ENCODE data around the gene MCL1.
"Not testable (repeated sequence)": the region's sequence is repeated elsewhere in the genome, so short reads cannot be mapped to it uniquely, and the experiment has no call there.

Gene MCL1

GRCh38 chr1:150573648-150574071 lies 5.8 kb downstream of the MCL1 start:
- DNase-seq (ENCODE audit: low read depth in 3 of 3, low spot score in 1 of 3): not testable (repeated sequence)

DNA sequence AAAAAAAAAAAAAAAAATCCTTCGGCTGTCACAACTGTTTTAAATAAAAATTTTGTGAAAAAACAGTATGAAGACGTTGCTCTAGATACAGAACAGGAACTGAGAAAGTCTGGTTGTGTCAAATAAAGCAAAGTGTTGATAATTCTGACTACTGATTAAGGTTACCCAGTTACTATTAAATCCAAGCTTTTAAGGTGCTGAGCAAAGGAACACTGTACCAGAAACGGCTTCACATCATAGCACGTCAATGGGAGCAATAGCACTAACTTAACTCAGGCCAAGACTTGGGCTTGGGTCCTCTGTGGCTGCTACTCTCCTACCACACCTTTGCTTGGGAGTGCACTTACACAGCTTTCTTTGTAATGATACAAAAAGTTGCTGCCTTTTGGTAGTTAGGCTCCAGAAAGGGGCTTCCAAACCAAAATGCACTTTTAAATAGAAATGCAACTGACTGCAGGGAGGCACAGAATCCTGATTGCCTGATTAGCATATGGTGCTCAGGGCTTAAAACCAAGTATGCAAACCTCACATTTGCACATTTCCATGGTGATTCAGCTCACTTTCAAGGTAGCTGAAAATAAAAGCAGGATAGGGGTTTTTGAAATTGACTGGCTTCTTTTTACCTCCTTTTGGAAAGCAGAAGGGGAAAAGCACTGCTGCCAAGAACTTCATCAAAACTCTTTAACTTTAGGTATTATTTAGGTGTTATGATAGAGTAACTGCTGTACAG lies 6.3 kb downstream of the MCL1 start:
- DNase-seq (ENCODE audit: low read depth in 3 of 3, low spot score in 1 of 3): no peak

DNA sequence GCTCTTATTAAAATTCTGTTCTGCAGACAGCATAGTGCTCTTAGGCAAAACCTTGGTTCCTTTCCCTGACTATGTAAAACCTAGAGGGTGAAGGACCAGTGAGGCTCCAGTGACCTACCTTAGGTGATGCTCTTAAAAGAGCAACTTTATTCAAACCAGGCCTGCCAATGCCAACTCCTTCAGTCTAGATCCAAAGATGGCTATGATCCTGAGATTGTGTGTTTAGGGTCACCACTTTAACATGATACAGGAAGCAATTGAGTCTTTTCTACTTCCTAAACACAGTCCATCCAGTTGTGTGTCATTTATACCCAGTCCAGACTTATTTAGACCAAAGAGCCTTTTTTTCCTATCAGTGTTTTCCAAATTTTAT lies 10.8 kb downstream of the MCL1 start:
- no peak for DNase-seq (ENCODE audit: low read depth in 3 of 3, low spot score in 1 of 3)

- no peak for DNase-seq (ENCODE audit: low read depth in 3 of 3, low spot score in 1 of 3)
These were observed 11.5 kb downstream of the MCL1 start for GRCh38 chr1:150567717-150568593.

DNA sequence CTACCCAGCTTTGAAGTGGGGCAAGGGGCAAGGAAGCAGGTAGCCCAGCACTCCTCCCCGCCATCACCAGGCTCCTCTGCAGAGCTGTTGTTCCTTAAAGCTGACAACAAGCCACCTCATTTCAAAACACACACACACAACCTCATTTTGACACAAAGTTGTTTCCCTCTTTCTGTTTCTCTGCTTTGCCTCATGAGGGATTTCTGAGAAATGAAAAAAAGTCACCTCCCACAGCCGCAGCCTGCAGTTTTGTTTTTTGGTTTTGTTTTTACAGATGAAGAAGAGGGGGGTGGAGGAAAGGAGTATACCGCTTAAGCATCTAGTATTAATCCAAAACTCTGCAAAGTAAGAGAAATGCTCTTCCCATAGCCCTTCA lies 12.1 kb downstream of the MCL1 start:
- DNase-seq (ENCODE audit: low read depth in 3 of 3, low spot score in 1 of 3): no peak

- DNase-seq (ENCODE audit: low read depth in 3 of 3, low spot score in 1 of 3): no peak
These were observed 12.6 kb downstream of the MCL1 start for GRCh38 chr1:150566589-150567340.

DNA sequence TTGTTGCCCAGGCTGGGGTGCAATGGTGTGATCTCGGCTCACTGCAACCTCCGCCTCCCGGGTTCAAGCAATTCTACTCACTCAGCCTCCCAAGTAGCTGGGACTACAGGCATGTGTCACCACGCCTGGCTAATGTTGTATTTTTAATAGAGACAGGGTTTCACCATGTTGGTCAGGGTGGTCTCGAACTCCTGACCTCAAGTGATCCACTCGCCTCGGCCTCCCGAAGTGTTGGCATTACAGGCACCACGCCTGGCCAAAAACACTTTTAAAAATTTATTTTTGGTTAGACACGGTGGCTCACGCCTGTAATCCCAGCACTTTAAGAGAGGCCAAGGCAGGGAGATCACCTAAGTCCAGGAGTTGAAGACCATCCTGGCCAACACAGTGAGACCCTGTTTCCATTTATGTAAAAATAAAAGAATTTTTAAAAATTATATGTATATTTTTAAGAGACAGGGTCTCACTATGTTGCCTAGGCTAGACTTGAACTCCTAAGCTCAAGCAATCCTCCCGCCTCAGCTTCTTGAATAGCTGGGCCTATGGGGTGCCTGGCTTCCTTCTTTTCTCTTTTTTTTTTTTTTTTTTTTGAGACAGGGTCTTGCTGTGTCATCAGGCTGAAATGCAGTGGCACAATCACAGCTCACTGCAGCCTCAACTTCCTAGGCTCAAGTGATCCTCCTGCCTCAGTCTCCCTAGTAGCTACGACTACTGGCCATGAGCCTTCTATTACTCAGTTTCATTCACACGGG lies 14.0 kb downstream of the MCL1 start:
- not testable (repeated sequence) for DNase-seq (ENCODE audit: low read depth in 3 of 3, low spot score in 1 of 3)

DNA sequence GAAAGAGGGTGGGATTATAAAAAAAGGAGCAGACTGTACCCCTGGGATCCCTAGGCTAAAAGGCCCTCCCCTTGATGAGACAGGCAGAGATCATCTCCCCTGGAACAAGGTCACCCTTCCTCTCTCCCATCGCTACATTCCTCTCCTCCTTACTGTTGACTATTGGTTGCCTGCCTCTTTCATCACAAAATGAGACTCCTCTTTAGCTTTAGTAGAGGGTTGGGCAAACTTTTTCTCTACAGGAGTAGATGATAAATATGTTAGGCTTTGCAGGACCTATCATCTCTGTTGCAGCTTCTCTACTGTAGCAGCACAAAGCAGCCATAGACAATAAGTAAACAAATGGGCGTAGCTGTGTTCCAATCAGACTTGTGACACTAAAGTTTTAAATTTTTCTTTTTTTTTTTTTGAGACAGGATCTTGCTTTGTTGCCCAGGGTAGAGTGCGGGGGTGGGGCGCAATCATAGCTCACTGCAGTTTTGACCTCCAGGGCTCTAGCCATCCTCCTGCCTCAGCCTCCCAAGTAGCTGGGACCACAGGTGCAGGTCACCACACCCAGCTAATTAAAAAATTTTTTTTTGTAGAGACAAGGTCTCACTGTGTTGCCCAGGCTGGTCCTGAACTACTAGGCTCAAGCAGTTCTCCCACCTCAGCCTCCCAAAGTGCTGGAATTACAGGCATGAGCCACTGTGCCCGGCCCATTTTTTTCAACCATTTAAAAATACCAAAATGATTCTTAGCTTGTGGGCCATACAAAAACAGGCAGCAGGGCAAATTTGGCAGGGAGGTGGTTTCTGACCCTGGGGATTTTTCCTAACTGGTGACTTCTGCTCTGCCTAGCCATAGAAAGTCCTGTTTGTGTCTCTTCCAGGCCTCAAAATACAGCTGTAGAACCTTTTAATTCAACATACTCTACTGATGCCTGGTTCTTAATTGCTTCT lies 15.1 kb downstream of the MCL1 start:
- no peak for DNase-seq (ENCODE audit: low read depth in 3 of 3, low spot score in 1 of 3)

DNA sequence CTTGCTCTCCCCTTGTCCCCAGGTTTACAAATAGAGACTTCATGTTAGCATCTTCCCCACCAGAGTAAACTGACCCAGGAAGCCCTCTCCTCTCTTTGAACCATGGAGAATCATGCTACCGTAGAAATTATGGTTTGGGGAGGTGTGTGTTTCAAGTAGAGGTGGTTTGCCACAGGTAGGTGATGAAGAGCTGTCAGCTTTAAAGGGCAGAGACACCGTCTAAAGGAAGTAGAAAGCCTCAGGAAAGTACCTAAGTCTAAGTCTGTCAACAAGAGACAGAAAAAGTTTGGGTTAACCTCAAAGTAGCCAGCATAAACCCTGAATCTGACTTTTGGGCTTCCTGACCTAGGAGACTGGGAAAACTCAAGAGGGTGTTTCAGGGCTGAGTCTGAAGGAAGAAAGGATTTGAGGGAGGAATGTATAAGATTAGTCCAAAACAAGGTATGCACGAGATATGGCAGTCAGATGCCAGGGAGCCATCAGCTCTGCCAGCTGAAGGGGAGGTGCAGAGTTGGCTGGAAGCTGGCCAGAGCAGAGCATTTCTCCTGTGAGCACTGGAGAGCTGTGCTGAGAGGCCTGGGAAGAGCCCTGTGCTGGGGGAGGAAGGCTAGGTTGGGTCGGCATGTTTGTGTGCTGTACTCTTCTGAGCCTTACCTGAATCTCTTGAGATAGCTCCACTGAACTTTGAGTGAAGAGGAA lies 15.9 kb downstream of the MCL1 start:
- no peak for DNase-seq (ENCODE audit: low read depth in 3 of 3, low spot score in 1 of 3)

- DNase-seq (ENCODE audit: low read depth in 3 of 3, low spot score in 1 of 3): peak in 2 of 3 donors; percentile 55 to 65
These were observed 16.7 kb downstream of the MCL1 start for GRCh38 chr1:150562446-150563339.

- DNase-seq (ENCODE audit: low read depth in 3 of 3, low spot score in 1 of 3): peak in 2 of 3 donors; percentile 66 to 76
These were observed 17.4 kb downstream of the MCL1 start for GRCh38 chr1:150561974-150562445.

DNA sequence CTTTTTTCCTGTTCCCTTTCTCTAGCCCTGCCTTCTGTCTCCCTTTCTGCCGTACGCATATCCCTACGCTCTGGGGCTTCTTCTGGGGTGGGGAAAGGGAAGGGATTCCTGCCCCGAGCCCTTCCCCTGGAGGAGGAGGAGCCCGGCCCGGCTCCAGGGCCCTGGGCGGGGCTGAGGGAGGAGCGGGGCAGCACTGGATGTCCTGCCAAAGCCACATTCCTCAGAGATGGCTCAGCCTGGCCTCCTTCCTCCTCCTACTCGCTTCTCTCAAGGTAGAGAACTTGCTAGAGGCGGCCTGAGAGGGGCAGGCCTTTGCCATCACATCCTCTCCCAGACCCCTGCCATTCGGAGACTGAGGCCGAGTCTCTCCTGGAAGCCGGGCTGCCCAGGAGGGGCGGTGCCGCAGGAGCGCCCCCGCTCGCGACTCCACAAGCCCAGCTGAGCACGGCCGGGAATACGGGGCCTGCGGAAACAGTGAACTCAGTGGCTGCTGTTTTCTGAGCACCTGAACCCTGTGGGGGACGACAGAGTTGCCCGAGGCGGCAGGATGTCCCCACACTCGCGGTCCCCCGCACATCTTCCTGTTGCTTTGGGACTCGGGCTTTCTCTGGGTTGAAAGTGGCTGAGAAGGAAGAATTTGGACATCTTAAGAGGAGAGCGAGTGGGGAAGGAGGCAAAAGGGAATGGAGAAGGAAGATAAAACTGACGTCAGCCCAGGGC lies 18.0 kb downstream of the MCL1 start:
- DNase-seq (ENCODE audit: low read depth in 3 of 3, low spot score in 1 of 3): no peak

- DNase-seq (ENCODE audit: low read depth in 3 of 3, low spot score in 1 of 3): peak in 2 of 3 donors; percentile 62 to 77
These were observed 18.7 kb downstream of the MCL1 start for GRCh38 chr1:150560576-150561253.

DNA sequence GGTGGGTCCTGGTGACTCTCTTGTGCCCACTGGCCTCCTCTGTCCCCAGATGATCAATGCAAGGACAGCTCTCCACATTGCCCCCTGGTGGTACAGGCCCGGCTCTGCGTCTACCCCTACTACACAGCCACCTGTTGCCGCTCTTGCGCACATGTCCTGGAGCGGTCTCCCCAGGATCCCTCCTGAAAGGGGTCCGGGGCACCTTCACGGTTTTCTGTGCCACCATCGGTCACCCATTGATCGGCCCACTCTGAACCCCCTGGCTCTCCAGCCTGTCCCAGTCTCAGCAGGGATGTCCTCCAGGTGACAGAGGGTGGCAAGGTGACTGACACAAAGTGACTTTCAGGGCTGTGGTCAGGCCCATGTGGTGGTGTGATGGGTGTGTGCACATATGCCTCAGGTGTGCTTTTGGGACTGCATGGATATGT lies 19.4 kb downstream of the MCL1 start:
- no peak for DNase-seq (ENCODE audit: low read depth in 3 of 3, low spot score in 1 of 3)

DNA sequence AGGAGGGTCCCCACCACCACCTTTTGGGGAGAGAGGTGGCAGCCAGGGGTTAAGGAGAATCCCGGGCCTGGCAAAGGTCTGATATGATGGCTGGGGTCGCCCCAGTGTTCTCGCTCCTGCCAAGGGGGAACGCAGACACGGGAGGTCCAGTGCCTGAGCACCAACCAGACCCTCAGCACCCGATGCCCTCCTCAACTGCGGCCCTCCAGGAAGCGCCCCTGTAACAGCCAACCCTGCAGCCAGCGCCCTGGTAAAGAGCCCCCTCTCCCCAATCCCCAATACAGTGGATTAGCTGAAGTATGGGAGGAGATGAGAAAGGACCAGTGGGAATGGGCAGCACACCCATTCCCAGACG lies 19.8 kb downstream of the MCL1 start:
- DNase-seq (ENCODE audit: low read depth in 3 of 3, low spot score in 1 of 3): no peak

DNA sequence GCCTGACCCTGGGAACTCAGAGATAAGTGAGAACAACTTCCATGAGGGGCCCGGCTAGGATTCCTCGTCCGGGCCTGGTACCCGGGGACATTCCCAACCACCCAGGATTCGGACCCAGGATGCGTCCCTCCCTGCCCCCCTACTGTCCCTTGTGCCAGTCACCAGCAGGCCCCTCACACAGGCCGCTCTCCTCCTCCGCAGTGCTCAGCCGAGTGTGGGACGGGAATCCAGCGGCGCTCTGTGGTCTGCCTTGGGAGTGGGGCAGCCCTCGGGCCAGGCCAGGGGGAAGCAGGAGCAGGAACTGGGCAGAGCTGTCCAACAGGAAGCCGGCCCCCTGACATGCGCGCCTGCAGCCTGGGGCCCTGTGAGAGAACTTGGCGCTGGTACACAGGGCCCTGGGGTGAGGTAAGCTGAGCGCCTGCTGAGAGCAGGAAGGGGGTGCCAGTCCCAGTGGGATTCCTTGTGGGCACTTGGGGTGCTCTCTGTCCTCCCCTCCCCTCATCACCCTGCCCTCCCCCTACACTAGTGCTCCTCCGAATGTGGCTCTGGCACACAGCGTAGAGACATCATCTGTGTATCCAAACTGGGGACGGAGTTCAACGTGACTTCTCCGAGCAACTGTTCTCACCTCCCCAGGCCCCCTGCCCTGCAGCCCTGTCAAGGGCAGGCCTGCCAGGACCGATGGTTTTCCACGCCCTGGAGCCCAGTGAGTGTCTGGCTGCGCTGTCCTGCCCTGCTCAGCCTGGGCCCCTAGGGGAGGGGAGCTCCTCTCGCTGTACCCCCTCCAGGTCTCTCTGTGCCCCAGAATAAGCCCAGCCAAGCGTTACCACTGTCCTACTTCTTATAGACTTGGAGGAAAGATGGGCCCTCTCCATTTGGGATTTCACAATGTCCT lies 20.4 kb downstream of the MCL1 start:
- no peak for DNase-seq (ENCODE audit: low read depth in 3 of 3, low spot score in 1 of 3)
